ENCODE measurements around the gene RBL2. TPM values are rescaled to one million over a fixed set of nuclear protein-coding genes. Genes with fewer than 3 reads are reported as not detected.

The RBL2 gene
- total and polyA plus RNA-seq, 9 of the 15 experiments (the other 6 are each of a cell fraction or from before 2014, with no cell fraction given) = 7.8 to 76.3 (median 28.5) TPM

GRCh38 chr16:53434377-53435065 is at the start of gene RBL2 (continued):
- TF ChIP-seq NR0B1 (IDR thresholded peaks at IDR 0.05; ENCODE audit: partially characterized antibody) (no peak), ZNF696 (CRISPR knock-in tag; conservative IDR thresholded peaks at IDR 0.05) (no peak), ZNF174 (CRISPR knock-in tag; IDR thresholded peaks at IDR 0.05) (no peak), SPI1 (IDR thresholded peaks at IDR 0.05; ENCODE audit: borderline replicate concordance, low read depth, low read length) (peak; percentile 78), THAP12 (CRISPR knock-in tag; IDR thresholded peaks at IDR 0.05) (0 out of 2 replicates have a peak, but pooled peaks have one; percentile 30), SMAD4 (CRISPR knock-in tag; conservative IDR thresholded peaks at IDR 0.05) (peak; percentile 30; the same call in 1 of the 2 replicates), ZBTB17 (CRISPR knock-in tag; IDR thresholded peaks at IDR 0.05) (0 out of 2 replicates have a peak, but pooled peaks have one; percentile 68), GABPB1 (CRISPR knock-in tag; IDR thresholded peaks at IDR 0.05) (peak; percentile 75), THRB (CRISPR knock-in tag; conservative IDR thresholded peaks at IDR 0.05) (no peak), BHLHE40 (IDR thresholded peaks at IDR 0.05; ENCODE audit: low read length) (no peak), PHF21A (IDR thresholded peaks at IDR 0.05; ENCODE audit: borderline replicate concordance, low read depth) (no peak), NUFIP1 (IDR thresholded peaks at IDR 0.05; ENCODE audit: partially characterized antibody) (no peak), ESRRB (CRISPR knock-in tag; IDR thresholded peaks at IDR 0.05; ENCODE audit: borderline replicate concordance) (no peak), MAZ (CRISPR knock-in tag; conservative IDR thresholded peaks at IDR 0.05 in 1 of 2, IDR thresholded peaks at IDR 0.05 in 1 of 2) (peak; percentile 55 to 68), ZNF431 (CRISPR knock-in tag; IDR thresholded peaks at IDR 0.05) (0 out of 2 replicates have a peak, but pooled peaks have one; percentile 32), THRAP3 (IDR thresholded peaks at IDR 0.05; ENCODE audit: borderline replicate concordance) (no peak), ZNF239 (CRISPR knock-in tag; IDR thresholded peaks at IDR 0.05) (no peak), SRSF1 (IDR thresholded peaks at IDR 0.05; ENCODE audit: low read depth, low read length) (no peak)
- TF ChIP-seq, protein P1, sequence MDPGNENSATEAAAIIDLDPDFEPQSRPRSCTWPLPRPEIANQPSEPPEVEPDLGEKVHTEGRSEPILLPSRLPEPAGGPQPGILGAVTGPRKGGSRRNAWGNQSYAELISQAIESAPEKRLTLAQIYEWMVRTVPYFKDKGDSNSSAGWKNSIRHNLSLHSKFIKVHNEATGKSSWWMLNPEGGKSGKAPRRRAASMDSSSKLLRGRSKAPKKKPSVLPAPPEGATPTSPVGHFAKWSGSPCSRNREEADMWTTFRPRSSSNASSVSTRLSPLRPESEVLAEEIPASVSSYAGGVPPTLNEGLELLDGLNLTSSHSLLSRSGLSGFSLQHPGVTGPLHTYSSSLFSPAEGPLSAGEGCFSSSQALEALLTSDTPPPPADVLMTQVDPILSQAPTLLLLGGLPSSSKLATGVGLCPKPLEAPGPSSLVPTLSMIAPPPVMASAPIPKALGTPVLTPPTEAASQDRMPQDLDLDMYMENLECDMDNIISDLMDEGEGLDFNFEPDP (CRISPR knock-in tag; IDR thresholded peaks at IDR 0.05) = no peak
